HL-60/S4 (cell line): ENCODE results near the gene RAB35.
"Not testable (repeated sequence)": the region's sequence is repeated elsewhere in the genome, so short reads cannot be mapped to it uniquely, and the experiment has no call there.

Experiments
- in situ Hi-C: fragments of 300-500 bp; cut with MboI; formaldehyde crosslinking; loops from 2 replicates; pipeline ENCODE4 v1.14.3; 2022; ENCODE audit warnings: low sequenced_read_pairs

The RAB35 gene

DNA sequence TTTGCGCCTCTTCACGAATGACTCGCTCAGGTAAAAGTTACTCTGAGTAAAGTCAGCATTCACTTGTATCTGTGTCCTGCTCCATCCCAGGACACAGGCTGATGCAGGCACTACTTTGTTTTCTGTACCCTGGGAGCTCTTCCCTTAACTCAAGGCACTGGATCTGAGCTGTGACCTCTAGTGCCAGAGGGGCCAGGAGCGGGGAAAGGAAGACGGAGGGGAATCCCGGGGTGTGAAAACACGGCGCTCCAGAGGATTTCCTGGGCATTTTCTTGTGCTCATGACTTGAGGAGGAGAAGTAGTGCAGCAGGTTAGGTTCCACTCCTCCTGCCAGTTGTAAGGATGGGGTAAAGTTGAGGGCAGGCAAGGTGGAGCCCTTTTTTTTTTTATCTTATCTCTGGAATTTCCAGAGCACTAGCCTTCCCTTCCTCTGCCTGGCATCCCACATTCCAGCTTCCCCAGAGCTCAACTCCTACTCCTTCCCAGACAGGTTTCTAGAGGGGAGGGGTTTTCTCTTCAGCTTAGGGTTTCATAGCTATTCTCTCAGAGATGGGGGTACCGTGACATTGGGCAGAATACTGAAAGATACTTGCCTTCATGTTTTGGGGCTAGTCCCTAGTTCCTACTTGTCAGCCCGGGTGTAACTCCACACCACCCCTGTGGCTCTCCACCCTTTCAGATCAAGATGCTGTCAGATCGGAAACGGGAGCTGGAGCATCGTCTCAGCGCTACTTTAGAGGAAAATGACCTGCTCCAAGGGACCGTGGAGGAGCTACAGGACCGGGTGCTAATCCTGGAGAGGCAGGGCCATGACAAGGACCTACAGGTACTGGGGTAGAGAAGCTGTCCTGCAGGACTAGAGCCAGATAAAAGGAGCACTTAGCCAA is 52.3 kb downstream of the RAB35 start:
- in situ Hi-C loops, result no loop called here

DNA sequence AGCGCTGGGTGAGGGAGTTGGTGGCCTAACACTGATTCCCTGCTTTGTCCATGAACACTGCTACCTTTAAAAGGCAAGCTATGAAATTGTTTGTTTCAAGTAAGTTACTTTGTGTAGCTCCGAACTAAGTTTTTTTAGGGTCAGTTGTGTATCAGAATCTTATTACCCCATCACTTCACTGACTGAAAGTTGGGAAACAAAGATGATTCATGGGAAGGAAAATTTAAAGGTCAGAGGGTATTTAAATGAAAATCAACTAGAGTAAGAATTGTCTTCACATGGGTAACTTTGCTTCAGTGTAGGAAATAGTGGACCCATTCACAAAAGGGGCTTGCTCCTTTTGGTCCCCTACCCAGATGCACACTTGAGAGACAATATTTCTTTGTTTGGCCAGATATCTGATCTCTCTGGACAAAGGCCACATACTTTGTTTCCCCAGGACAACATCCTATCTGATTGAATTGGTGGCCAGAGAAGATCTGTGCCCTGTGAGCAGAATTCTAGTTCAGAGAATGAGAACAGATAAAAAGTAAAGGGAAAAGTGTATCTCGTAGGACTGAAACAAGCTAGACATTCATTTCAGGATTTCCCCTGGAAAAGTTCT is 53.5 kb downstream of the RAB35 start:
- in situ Hi-C loops, result no loop called here

DNA sequence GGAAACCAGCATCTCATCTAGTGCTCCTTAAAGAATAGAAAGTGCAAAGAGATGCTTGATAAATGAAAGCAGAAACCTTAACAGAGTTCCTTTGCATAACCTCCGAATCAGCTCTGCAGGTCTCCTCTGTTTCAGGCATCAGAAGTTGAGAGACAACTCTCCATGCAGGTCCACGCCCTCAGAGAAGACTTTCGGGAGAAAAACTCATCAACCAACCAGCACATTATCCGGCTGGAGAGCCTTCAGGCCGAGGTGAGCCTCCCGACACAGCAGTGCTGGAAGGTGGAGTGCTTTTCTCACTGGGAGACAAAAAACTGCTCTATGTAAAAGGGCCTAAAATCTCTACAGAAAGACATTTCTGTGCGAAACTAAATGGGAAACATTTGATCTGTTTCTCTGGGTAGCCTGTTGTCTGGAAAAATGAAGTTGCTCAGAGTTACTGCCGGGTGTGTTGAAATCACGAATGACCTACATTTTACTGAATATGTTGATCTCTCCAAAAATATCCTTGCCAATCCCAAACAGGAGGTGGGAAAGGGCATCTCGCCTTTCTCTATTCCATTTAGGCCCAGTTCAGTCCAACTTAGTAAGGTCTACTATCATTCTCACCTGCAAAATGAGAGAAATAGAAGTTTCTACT is 54.9 kb downstream of the RAB35 start:
- in situ Hi-C loops, result no loop called here

DNA sequence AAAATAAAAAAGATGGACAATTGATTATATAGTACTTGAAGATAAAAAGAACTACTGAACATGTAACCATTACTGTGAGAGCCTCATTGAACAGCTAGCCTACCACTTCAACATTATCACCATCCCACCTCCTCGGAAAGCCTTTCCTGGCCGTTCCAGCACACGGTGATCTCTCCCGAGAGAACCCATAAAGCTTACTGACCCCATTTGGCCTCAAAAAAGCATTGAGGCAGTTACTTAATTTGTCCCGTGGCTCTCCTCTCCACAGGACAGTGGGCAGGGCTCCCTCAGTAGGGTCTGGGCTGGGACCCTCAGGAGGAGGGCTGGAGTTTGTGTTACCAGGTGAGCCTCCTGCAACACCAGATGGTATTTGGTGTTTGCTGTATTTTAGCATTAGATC is 55.8 kb downstream of the RAB35 start:
- in situ Hi-C loops, result no loop called here

DNA sequence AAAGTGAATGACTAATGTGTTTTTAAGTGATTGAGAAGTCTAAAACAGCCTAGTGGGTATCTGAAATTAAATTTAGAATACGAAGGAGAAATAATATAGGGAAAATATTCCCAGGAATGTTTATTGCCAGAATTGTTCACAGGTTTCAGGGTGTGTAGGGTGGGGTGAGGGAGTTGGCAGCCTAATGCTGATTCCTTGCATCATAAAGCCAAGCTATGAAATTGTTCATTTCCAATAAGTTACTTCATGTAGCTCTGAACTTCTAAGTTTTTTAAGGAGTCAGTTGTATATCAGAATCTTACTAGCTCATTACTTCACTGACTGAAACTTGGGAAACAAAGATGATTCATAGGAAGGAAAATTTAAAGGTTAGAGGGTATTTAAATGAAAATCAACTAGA is 56.4 kb downstream of the RAB35 start:
- in situ Hi-C loops, result no loop called here

DNA sequence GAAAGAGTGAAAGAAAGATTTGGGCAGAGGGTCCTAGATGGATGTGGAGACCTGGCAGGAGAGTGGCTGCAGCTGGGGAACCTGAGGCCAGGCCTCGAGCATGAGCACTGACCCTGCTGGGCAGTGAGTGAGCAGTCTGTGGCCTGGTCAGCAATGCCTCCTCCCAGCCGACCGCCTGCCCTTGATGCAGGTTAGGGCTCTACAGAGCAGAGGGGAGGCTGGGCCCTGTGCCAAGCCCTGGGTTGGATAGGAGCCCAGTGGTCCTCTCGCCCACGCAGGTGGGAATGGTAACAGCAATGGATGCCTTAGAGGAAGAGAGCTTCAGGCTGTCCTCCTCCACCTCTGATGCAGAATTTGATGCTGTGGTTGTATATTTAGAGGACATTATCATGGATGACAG is 59.8 kb downstream of the RAB35 start:
- in situ Hi-C loops, result no loop called here

DNA sequence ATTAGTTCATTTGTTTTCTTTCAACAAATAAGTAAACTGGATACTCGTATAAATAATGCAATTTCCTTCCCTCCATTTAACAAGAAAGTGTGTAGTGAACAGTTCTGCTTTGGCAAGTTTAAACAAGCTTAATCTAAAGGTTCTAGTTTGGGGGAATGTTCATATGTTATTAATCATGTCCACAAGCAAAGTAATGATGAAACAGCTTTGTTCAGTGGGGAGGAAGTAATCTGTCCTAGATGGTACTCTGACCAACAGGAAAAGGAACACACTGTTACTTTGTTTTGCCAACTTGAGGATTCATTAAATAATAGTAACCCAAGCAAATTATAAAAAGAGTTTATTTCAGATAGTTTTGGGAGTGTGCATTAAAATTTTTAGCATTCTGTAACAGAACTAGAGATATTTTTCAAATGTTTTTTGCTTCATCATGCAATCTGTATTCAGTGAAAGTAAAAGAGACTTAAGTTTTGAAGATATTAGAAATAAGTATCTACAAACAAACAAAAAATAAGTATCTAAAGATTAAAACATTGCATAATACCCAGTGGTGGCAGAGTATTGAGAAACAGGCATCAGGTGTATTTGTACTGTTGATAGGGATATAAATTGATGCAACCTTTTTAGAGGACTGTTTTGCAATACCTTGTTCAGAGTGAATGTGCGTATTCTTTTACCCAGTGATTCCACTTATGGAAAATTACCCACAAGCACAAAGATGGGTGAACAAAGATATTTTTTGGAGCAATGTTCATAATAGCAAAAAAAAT is 61.1 kb downstream of the RAB35 start:
- in situ Hi-C loops, result no loop called here

DNA sequence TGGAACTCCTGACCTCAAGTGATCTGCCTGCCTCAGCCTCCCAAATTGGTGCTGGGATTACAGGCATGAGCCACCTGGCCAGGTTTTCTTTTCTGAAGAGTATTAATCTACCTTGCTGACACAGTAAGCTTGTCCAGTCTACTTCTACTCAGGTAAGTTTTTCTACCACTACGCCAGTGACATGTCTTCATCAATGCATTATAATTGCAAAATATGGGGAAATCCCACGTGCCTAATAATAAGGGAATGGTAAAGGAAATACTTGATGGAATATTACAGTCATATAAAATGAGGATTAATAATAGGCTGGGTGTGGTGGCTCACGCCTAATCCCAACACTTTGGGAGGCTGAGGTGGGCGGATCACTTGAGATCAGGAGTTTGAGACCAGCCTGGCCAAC is 62.3 kb downstream of the RAB35 start:
- in situ Hi-C loops, result no loop called here

DNA sequence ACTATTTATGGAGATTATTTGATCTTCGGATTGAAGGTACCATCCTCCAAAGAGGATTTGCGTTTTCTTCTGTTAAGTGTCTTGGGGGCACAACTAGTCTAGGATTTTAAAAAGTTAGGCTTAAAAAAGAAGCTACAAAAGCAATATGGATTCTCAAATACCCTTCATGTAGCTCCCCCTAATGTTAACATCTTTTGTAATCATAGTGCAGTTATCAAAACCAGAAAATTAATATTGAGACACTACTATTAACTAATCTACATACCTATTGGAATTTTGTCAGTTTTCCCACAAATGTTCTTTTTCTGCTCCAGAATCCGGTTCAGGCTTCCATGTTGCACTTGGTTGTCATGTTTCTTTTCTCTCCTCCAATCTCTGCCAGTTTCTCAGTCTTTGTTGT is 65.0 kb downstream of the RAB35 start:
- in situ Hi-C loops, result no loop called here

DNA sequence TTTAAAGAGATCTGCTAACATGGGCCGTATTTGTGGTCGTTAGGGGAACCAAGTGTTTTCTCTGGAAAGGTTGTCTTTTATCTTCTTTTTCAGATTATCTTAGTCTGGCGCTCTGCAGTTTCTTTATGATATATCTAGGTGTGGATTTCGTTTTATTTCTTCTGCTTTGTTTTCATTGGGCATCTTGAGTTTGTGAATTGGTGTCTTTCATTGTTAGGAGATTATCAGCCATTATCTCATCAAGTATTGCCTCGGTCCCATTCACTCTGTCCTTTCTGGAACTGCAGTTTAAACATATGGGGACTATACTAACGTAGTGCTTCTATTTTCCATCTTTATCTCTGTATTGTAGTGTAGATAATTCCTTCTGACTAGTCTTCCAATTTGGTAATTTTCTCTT is 67.1 kb downstream of the RAB35 start:
- in situ Hi-C loops, result no loop called here

DNA sequence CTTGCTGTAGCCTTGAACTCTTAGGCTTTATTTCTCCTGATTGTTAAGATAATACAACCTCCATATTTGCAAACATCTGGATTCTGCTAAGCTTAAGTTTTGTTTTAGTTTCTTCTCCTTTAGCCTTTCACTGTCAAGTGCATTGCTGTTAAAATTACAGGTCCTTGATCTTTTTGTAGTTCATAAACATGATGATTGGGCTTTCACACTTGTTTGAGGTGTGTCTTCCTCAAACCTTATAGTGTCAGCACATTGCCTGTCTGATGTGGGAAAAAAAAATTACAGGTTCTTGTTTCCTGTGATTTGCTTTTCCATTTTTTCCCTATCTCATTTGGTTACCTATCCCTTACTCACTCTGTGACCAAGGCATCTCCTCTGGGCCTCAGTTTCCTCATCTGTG is 68.3 kb downstream of the RAB35 start:
- in situ Hi-C loops, result no loop called here

DNA sequence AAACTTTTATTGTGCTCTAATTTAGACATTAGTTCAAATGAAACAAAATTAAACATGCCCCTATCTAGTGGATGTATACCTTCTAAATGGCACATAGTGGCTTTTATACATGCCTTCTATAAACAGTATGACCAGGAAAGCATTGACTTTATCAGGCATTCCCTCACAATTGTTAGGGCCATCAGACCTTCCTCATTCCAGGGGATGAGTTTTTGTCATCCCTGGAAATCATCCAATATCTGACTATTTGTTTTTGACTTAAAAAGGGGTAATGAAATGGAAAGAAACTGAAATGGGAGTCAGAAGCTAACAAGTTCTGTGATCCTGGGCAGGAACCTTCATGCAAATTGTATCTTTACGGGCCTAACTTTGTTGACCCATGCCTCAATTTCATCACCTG is 69.5 kb downstream of the RAB35 start:
- in situ Hi-C loops, result no loop called here

DNA sequence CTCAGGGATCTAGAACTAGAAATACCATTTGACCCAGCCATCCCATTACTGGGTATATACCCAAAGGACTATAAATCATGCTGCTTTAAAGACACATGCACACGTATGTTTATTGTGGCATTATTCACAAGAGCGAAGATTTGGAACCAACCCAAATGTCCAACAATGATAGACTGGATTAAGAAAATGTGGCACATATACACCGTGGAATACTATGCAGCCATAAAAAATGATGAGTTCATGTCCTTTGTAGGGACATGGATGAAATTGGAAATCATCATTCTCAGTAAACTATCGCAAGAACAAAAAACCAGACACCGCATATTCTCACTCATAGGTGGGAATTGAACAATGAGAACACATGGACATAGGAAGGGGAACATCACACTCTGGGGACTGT is 71.2 kb downstream of the RAB35 start:
- in situ Hi-C loops, result not testable (repeated sequence)
